Ammon's horn (tissue), 1 donor: ENCODE results near the gene PRCP.
"Not testable (repeated sequence)": the region's sequence is repeated elsewhere in the genome, so short reads cannot be mapped to it uniquely, and the experiment has no call there.

Experiments
- DNase-seq: peaks from one replicate; pipeline ENCODE4 v3.0.0-alpha.2; 2016; ENCODE audit warnings: low spot score

Gene PRCP

DNA sequence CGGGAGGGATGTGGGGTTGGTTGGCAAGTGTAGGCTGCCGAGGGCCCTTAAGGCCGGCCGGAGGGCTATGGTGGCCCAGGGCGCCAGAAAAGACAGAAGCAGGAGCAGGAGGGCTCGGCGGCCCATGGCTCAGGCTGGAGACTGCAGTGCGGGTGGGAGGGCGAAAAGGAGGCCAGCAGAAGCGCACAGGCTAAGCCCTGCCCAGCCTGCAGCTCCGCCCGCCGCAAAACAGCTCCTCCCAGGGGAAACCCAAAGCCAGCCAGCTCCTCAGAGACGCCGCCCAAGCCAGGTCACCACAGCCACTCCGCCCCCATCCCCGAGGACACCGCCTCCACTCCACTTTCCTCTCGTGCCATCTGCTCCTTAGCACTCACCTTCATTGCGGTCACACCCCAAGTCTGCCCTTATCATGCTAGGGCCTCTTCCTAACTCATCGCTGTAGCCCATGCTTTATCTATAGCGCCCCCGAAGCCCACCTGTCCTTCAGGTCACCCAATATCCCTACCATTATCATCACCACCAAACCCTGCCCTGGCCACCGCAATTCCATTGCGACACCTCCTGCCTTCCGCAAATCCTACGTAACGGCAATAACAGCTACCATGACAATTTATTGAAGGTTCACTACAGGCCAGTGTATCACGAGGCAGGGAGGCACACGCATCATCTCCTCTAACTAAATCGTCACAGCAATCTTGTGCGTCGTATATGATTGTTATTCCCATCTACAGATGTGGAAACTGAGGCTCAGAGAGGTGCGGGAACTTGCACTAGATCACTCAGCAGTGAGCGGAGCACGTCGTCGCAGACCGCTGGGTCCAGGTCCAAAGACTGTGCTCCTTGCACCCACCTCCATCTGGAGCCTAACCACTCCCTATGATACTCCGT, at the start of gene PRCP:
TSS of gene PRCP (minus strand) at position 154 of the 888 bp plus-strand sequence. CDS start at position 126, 28 bp downstream.
- DNase-seq = peak; percentile 93

- no peak for DNase-seq
Observed at GRCh38 chr11:82949352-82949751, 49.1 kb upstream of the PRCP start.

DNA sequence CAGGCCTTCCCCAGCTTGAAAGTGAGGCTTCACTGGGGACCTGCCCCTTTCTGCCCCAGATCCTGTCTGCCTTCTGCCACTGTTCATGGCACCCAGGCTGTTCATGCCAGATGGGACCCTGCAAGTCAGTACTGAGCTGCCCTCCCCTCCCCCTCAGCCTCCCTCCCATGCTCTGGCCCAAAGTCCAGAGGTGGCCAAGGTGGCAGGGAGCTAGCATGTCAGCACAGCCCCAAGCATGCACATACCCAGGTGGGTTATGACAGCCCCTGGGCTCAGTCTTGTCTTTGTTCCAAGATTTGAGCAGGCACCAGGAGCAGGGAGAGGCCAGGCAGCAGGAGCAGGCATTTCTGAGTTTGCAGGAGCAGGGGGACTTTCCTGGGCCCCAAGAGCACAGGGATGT, 45.5 kb upstream of the PRCP start:
- no peak for DNase-seq

DNA sequence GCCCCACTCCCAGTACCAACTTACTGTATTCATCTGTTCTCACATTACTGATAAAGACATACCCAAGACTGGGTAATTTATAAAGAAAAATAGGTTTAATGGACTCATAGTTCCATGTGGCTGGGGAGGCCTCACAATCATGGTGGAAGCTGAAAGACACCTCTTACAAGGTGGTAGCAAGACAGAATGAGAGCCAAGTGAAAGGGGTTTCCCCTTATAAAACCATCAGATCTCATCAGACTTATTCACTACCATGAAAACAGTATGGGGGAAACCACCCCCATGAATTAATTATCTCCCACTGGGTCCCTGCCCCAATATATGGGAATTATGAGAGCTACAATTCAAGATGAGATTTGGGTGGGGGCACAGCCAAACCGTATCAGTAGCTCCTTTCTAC, 44.8 kb upstream of the PRCP start:
- not testable (repeated sequence) for DNase-seq

GRCh38 chr11:82944198-82944597, 44.0 kb upstream of the PRCP start:
- no peak for DNase-seq

GRCh38 chr11:82943430-82943829, 43.2 kb upstream of the PRCP start:
- DNase-seq = not testable (repeated sequence)

DNA sequence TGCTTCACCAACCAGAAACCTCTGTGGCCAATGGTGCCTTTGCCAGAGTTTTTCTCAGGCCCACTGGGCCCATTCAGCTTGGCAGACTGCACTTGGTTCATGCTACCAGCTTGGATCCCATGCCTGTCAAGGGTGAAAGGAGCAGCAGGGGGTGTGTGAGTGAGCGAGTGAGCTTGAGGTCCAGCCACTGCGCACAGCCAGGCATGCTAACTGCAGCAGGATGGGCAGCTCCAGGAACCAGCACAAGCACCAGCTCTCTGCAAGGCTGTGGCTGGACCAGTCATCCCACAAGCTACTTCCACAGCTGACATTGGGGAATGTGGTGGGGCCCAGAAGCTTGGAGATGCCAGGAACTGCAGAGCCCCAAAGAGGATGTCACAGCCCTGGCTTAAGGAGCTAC, 42.1 kb upstream of the PRCP start:
- no peak for DNase-seq

DNA sequence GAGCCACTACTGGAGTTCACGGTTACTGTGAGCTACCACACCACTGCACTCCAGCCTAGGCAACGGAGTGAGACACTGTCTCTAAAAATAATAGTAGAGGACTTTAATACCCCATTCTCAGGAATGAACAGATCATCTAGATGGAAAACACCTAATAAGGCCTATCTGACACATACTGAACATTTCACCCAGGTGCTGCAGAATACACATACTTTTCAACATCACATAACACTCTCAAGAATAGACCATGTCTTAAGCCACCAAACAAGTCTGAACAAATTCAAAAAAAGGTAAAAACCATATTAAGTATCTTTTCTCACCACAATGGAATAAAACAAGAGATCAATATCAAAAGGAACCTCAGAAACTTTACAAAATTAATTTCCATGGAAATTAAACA, 39.2 kb upstream of the PRCP start:
- DNase-seq = no peak

GRCh38 chr11:82937554-82937953, 37.3 kb upstream of the PRCP start:
- no peak for DNase-seq

- no peak for DNase-seq
Observed at GRCh38 chr11:82936261-82936660, 36.0 kb upstream of the PRCP start.

GRCh38 chr11:82932564-82932963, 32.3 kb upstream of the PRCP start:
- DNase-seq = no peak

DNA sequence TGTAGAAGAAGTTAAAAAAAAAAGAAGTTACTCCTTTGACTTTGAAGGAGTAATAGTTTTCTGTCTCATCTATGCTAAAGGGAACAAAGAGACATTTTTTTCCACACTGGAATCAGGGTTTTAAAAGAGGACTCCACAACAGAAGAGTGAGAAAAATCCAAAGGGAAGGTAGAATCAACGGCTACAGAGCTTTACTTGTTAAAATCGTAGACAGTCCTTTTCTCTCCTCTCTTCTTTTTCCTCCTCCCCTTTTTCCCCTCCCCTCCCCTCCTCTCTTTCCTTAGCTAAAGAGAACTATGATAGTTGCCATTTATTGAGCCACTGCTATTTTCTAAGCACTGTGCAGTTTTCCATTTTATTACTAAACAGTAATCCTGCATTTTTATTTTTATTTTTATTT, 30.5 kb upstream of the PRCP start:
- DNase-seq = no peak

- DNase-seq = no peak
Observed at GRCh38 chr11:82930229-82930628, 30.0 kb upstream of the PRCP start.

GRCh38 chr11:82929121-82929520, 28.9 kb upstream of the PRCP start:
- DNase-seq = no peak

GRCh38 chr11:82927264-82927880, 27.1 kb upstream of the PRCP start:
- DNase-seq = peak; percentile 59

DNA sequence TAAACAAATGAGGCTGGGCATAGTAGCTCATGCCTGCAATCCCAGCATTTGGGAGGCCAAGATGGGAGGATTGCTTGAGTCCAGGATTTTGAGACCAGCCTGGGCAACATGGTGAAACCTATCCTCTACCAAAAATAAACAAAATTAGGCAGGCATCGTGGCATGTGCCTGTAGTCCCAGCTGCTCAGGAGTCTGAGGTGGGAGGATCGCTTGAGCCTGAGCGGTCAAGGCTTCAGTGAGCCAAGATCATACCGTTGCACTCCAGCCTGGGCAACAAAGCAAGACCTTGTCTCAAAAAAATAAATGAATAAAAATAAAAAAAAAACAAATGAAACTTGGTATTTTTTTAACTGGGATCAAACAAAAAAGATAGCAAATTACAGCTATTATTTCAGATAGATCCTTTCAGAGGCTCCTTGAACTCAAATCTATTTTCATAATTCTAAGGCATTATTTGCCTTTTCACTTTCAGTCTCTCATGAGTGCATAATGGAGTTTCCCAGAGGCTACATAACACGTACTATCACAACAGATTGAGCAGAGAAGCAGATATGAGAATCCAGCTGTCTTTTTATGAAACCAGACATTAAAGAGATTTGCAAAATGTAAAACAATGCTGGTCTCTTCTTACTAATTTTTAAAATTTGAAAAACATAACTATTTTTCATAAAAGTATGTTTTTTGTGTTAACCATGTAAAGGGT, 24.4 kb upstream of the PRCP start:
- DNase-seq = no peak

GRCh38 chr11:82922396-82923173, 22.4 kb upstream of the PRCP start:
- not testable (repeated sequence) for DNase-seq

DNA sequence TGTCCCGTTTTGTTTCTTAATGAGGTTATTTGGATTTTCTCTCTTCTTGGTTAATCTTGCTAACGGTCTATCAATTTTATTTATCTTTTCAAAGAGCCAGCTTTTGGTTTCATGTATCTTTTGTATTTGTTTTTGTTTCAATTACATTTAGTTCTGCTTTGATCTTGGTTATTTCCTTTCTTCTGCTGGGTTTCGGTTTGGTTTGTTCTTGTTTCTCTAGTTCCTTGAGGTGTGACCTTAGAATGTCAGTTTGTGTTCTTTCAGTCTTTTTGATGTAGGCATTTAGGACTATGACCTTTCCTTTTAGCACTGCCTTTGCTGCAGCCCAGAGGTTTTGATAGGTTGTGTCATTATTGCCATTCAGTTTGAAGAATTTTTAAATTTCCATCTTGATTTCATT, 20.0 kb upstream of the PRCP start:
- DNase-seq = not testable (repeated sequence)

- not testable (repeated sequence) for DNase-seq
Observed at GRCh38 chr11:82919786-82920185, 19.6 kb upstream of the PRCP start.

DNA sequence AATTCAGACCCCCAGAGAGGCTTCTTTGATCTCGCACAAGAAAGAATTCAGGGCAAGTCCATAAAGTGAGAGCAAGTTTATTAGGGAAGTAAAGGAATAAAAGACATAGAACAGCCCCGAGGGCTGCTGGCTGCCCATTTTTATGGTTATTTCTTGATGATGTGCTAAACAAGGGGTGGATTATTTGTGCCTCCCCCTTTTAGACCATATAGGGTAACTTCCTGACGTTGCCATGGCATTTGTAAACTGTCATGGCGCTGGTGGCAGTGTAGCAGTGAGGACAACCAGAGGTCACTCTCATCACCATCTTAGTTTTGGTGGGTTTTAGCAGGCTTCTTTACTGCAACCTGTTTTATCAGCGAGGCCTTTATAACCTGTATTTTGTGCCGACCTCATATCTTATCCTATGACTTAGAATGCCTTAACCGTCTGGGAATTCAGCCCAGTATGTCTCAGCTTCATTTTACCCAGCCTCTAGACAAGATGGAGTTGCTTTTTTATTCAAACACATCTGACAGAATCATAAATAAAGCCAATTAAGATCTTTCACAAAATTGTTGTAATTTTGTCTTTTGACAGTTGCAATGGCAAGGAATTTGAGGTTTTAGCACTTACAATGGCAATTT, 8.9 kb upstream of the PRCP start:
- no peak for DNase-seq

GRCh38 chr11:82908311-82908710, 8.1 kb upstream of the PRCP start:
- no peak for DNase-seq

- no peak for DNase-seq
Observed at GRCh38 chr11:82907371-82907770, 7.1 kb upstream of the PRCP start.
